Prostate gland (tissue), 2 donors: ENCODE data around the gene GADL1. TPM values are rescaled to one million over a fixed set of nuclear protein-coding genes. Genes with fewer than 3 reads are reported as not detected.

Source experiments
- DNase-seq: peaks from one replicate; pipeline ENCODE4 v3.0.0-alpha.2; 2019; ENCODE audit warnings: low spot score
- H3K27ac ChIP-seq, 2 donors: fragments of 200-600 bp; sonication (generic); 2 replicates each; pipeline ENCODE4 v1.5.1; 2017 to 2019
- H3K27me3 ChIP-seq: fragments of 200-600 bp; sonication (generic); replicated peaks from 2 replicates; pipeline ENCODE4 v1.5.1; 2019; ENCODE audit not compliant: insufficient read depth
- H3K36me3 ChIP-seq, 2 donors: fragments of 200-600 bp; sonication (generic); 1 replicate in 1 of 2; 2 replicates in 1 of 2; pipeline versions ENCODE4 v1.5.1 to v1.8.1; 2017 to 2019
- H3K4me1 ChIP-seq: fragments of 200-600 bp; sonication (generic); replicated peaks from 2 replicates; pipeline ENCODE4 v1.5.1; 2019
- H3K4me3 ChIP-seq, 2 donors: fragments of 200-600 bp; sonication (generic); 2 replicates each; pipeline ENCODE4 v1.5.1; 2017 to 2019
- H3K9me3 ChIP-seq: fragments of 200-600 bp; sonication (generic); 2 replicates; pipeline ENCODE4 v1.5.1; 2017
- CTCF ChIP-seq, 4 experiments: fragments of 200-600 bp in 2 of 4; fragments of 450-650 bp in 2 of 4; sonication (generic) in 2 of 4; IDR thresholded peaks; 1 replicate in 3 of 4; 2 replicates in 1 of 4; pipeline ENCODE4 v1.5.1; 2016 to 2019; ENCODE audit warnings: antibody characterized with exemption in 4 of 4, mild to moderate bottlenecking in 2 of 4, moderate library complexity in 2 of 4
- POLR2A ChIP-seq: fragments of 450-650 bp; IDR thresholded peaks from one replicate; pipeline ENCODE4 v1.6.1; 2016; ENCODE audit warnings: antibody characterized with exemption, mild to moderate bottlenecking
- POLR2AphosphoS5 ChIP-seq: sonication (generic); formaldehyde crosslinking; IDR thresholded peaks from one replicate; pipeline ENCODE4 v1.6.1; 2017; ENCODE audit warnings: antibody characterized with exemption
- WGBS: methylation state at CpG from one replicate; pipeline ENCODE4 v1.1.5; 2018; 5-methylcytosine and 5-hydroxymethylcytosine counted together
- intact Hi-C: fragments of 100-400 bp; cut with DNase I; formaldehyde crosslinking; loops from one replicate; pipeline ENCODE4 v1.14.2; 2022
- total RNA-seq, 2 donors: library from RNA; depleted of rRNA; stranded (reverse); fragments of >200 nt; gene quantifications; one replicate each; pipeline ENCODE4 v1.1.0, GENCODE V29; 2016

Gene GADL1
- total RNA-seq, 2 donors from 2014 or later, result not detected

DNA sequence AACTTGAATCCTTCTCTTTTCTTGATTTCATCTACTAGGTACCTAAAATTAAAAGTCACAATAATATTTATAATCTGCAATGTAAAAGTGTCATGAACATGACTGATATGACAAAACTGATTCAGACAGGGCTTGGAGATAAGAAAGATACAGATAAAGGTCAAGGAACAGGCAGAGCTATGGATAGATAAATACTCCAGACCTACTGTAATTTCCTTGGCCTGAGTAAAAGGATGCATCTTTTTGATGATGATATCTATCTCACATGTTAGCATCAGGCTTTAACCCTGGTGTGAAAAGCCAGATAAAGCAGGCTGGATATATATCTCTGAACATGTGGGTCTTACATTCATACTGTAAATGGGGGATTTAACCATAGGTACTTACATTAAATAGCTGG is 108.1 kb downstream of the GADL1 start:
- intact Hi-C loops, result no loop called here
- Histone ChIP-seq H3K4me3 (no peak overlapping the region), H3K27me3 (no peaks in the 10 kb centered on the region), H3K9me3 (no peaks in the 10 kb centered on the region), H3K27ac (no peak overlapping the region), H3K36me3 (no peaks in the 10 kb centered on the region), H3K4me1 (no peaks in the 10 kb centered on the region)
- DNase-seq, result no peak
- TF ChIP-seq POLR2A, result no peak
- TF ChIP-seq POLR2AphosphoS5, result no peak
- TF ChIP-seq CTCF (IDR thresholded peaks at IDR 0.05), result no peak

GRCh38 chr3:30779686-30780287 is 114.7 kb downstream of the GADL1 start:
- Histone ChIP-seq H3K4me1 (no peaks in the 10 kb centered on the region), H3K27me3 (no peaks in the 10 kb centered on the region), H3K27ac (no peak overlapping the region), H3K9me3 (no peaks in the 10 kb centered on the region), H3K36me3 (no peaks in the 10 kb centered on the region), H3K4me3 (no peak overlapping the region)
- intact Hi-C loops, result no loop called here
- 78% methylated on average over 1 of the region's 1 CpG for WGBS
- DNase-seq, result no peak
- TF ChIP-seq POLR2AphosphoS5 (no peak), CTCF (IDR thresholded peaks at IDR 0.05) (peak in 2 of 4 experiments; percentile 7 to 16), POLR2A (no peak)

GRCh38 chr3:30778933-30779332 is 115.5 kb downstream of the GADL1 start:
- no peaks in the 10 kb centered on the region for H3K27me3 ChIP-seq
- no peaks in the 10 kb centered on the region for H3K36me3 ChIP-seq
- WGBS, result 93% methylated on average over 3 of the region's 3 CpGs
- H3K9me3 ChIP-seq, result no peaks in the 10 kb centered on the region
- H3K4me3 ChIP-seq, result no peak overlapping the region
- no peak for DNase-seq
- intact Hi-C loops, result no loop called here
- TF ChIP-seq POLR2AphosphoS5 (no peak), CTCF (IDR thresholded peaks at IDR 0.05) (no peak), POLR2A (no peak)
- no peaks in the 10 kb centered on the region for H3K4me1 ChIP-seq
- H3K27ac ChIP-seq, result no peak overlapping the region

- no peaks in the 10 kb centered on the region for H3K36me3 ChIP-seq
- no peak for DNase-seq
- WGBS, result 91% methylated on average over 5 of the region's 5 CpGs
- no peak overlapping the region for H3K27ac ChIP-seq
- H3K9me3 ChIP-seq, result no peaks in the 10 kb centered on the region
- H3K4me1 ChIP-seq, result no peaks in the 10 kb centered on the region
- no peaks in the 10 kb centered on the region for H3K27me3 ChIP-seq
- H3K4me3 ChIP-seq, result no peak overlapping the region
- no peak for TF ChIP-seq POLR2A
- TF ChIP-seq POLR2AphosphoS5, result no peak
- TF ChIP-seq CTCF (IDR thresholded peaks at IDR 0.05), result no peak
- intact Hi-C loops, result no loop called here
Observed at GRCh38 chr3:30777426-30778113, 116.9 kb downstream of the GADL1 start.
